Head of caudate nucleus (tissue), 42 donors: ENCODE results near the gene TPPP.
"Not testable (repeated sequence)": the region's sequence is repeated elsewhere in the genome, so short reads cannot be mapped to it uniquely, and the experiment has no call there.

Source experiments
- DNase-seq, 42 donors: peaks; one replicate each; pipeline versions ENCODE4 v3.0.0 to v3.0.0-alpha.2; 2020 to 2021; ENCODE audit warnings: mixed read lengths in 7 of 42
- intact Hi-C: fragments of 100-400 bp; cut with DNase I; formaldehyde crosslinking; loops from one replicate; pipeline ENCODE4 v1.15.0; 2022

The TPPP gene

GRCh38 chr5:696753-697702 is 3.9 kb upstream of the TPPP start:
- intact Hi-C loops, result loop anchor here (10.0 kb wide), 1 partner anchor 88 kb away; the partner anchor contains the start of gene ZDHHC11B
- peak in 3 of 42 donors; percentile 37 to 53 (median 51) for DNase-seq

GRCh38 chr5:696191-696590 is 3.0 kb upstream of the TPPP start:
- not testable (repeated sequence) for DNase-seq
- intact Hi-C loops, result loop anchor here (10.0 kb wide), 1 partner anchor 89 kb away; the partner anchor contains the start of gene ZDHHC11B

GRCh38 chr5:695475-695874 is 2.3 kb upstream of the TPPP start:
- intact Hi-C loops, result loop anchor here (10.0 kb wide), 1 partner anchor 89 kb away; the partner anchor contains the start of gene ZDHHC11B
- not testable (repeated sequence) for DNase-seq

GRCh38 chr5:694042-694431 is 885 bp upstream of the TPPP start:
- peak in 5 of 42 donors; percentile 16 to 56 (median 42) for DNase-seq

GRCh38 chr5:692529-693041 is 567 bp downstream of the TPPP start:
- DNase-seq, result peak in 6 of 42 donors; percentile 18 to 50 (median 42)
- intact Hi-C loops, result loop anchor here (10.0 kb wide), 1 partner anchor 92 kb away; the partner anchor contains the start of gene ZDHHC11B

More at GRCh38 chr5:694042-694431, 885 bp upstream of the TPPP start:
- intact Hi-C loops, result loop anchor here (10.0 kb wide), 1 partner anchor 91 kb away; the partner anchor contains the start of gene ZDHHC11B

- intact Hi-C loops, result loop anchor here (10.0 kb wide), 1 partner anchor 93 kb away; the partner anchor contains the start of gene ZDHHC11B
- no peak for DNase-seq
Observed at GRCh38 chr5:691817-692528, 1.2 kb downstream of the TPPP start.

- DNase-seq, result peak in 10 of 42 donors; percentile 2 to 79 (median 58)
- intact Hi-C loops, result loop anchor here (10.0 kb wide), 1 partner anchor 94 kb away; the partner anchor contains the start of gene ZDHHC11B
Observed at GRCh38 chr5:691049-691448, 2.1 kb downstream of the TPPP start.

- not testable (repeated sequence) for DNase-seq
- intact Hi-C loops, result loop anchor here (10.0 kb wide), 1 partner anchor 95 kb away; the partner anchor contains the start of gene ZDHHC11B
Observed at GRCh38 chr5:690293-690692, 2.9 kb downstream of the TPPP start.

- peak in 2 of 42 donors; percentile 14 to 35 for DNase-seq
- intact Hi-C loops, result not testable (repeated sequence)
Observed at GRCh38 chr5:688348-689010, 4.7 kb downstream of the TPPP start.

- DNase-seq, intact Hi-C loops: not testable (repeated sequence)
Observed at GRCh38 chr5:686936-687335, 6.2 kb downstream of the TPPP start.

- intact Hi-C loops, result not testable (repeated sequence)
- DNase-seq, result peak in 1 of 42 donors; percentile 12
Observed at GRCh38 chr5:686172-686523, 7.0 kb downstream of the TPPP start.

- intact Hi-C loops, result no loop called here
- DNase-seq, result peak in 7 of 42 donors; percentile 4 to 32 (median 11)
Observed at GRCh38 chr5:685262-686171, 7.6 kb downstream of the TPPP start.

GRCh38 chr5:684751-685216 is 8.4 kb downstream of the TPPP start:
- peak in 15 of 42 donors; percentile 7 to 58 (median 30) for DNase-seq
- intact Hi-C loops, result no loop called here

GRCh38 chr5:683551-684481 is 9.3 kb downstream of the TPPP start:
- intact Hi-C loops, result no loop called here
- DNase-seq, result peak in 15 of 42 donors; percentile 4 to 42 (median 21)

- intact Hi-C loops, result not testable (repeated sequence)
- peak in 25 of 42 donors; percentile 7 to 80 (median 58) for DNase-seq
Observed at GRCh38 chr5:682651-683358, 10.3 kb downstream of the TPPP start.
